ENCODE measurements around the gene ZNF33A. TPM values are rescaled to one million over a fixed set of nuclear protein-coding genes. Genes with fewer than 3 reads are reported as not detected.
"Not testable (repeated sequence)": the region's sequence is repeated elsewhere in the genome, so short reads cannot be mapped to it uniquely, and the experiment has no call there.

The ZNF33A gene
- total RNA-seq, 3 donors from 2014 or later, result 10.4 to 14.3 (median 12.2) TPM

- Mint-ChIP-seq H3K4me3 (no peak overlapping the region), H3K9me3 (peaks cover 8% of the 10 kb centered on the region), H3K4me1 (ENCODE audit: low read depth) (peaks cover 2% of the 10 kb centered on the region), H3K36me3 (ENCODE audit: insufficient read depth) (peaks cover 4% of the 10 kb centered on the region), H3K27me3 (ENCODE audit: low read depth) (peaks cover 3% of the 10 kb centered on the region)
- DNase-seq (no peak), ATAC-seq (no peak)
Observed at GRCh38 chr10:38072552-38072951, 62.1 kb downstream of the ZNF33A start.

- H3K4me3 Mint-ChIP-seq, result no peak overlapping the region
Observed at GRCh38 chr10:38076687-38077086, 66.2 kb downstream of the ZNF33A start.

GRCh38 chr10:38093318-38093717 lies 82.8 kb downstream of the ZNF33A start:
- not testable (repeated sequence) for H3K27me3 Mint-ChIP-seq (ENCODE audit: low read depth); H3K9me3 Mint-ChIP-seq; DNase-seq; ATAC-seq
- peaks cover 24% of the 10 kb centered on the region for H3K36me3 Mint-ChIP-seq (ENCODE audit: insufficient read depth)
- H3K4me3 Mint-ChIP-seq, result peak overlapping the region; percentile 89
- peaks cover 30% of the 10 kb centered on the region for H3K4me1 Mint-ChIP-seq (ENCODE audit: low read depth)

More at GRCh38 chr10:38076687-38077086, 66.2 kb downstream of the ZNF33A start:
- Mint-ChIP-seq H3K36me3 (ENCODE audit: insufficient read depth) (peaks cover 4% of the 10 kb centered on the region), H3K4me1 (ENCODE audit: low read depth) (no peaks in the 10 kb centered on the region), H3K9me3 (peaks cover 8% of the 10 kb centered on the region), H3K27me3 (ENCODE audit: low read depth) (peaks cover 12% of the 10 kb centered on the region)
- no peak for ATAC-seq
- no peak for DNase-seq

GRCh38 chr10:38093816-38094157 lies 83.3 kb downstream of the ZNF33A start:
- peak overlapping the region; percentile 89 for H3K4me3 Mint-ChIP-seq

GRCh38 chr10:38094158-38094926 lies 83.9 kb downstream of the ZNF33A start, which contains the start of gene ZNF37A:
TSS of gene ZNF37A (plus strand) at chr10:38094337. CDS start at chr10:38096618, 2,281 bp downstream.
- peaks cover 34% of the 10 kb centered on the region for H3K36me3 Mint-ChIP-seq (ENCODE audit: insufficient read depth)

More at GRCh38 chr10:38093816-38094157, 83.3 kb downstream of the ZNF33A start:
- peaks cover 29% of the 10 kb centered on the region for H3K36me3 Mint-ChIP-seq (ENCODE audit: insufficient read depth)
- H3K9me3 Mint-ChIP-seq, result peaks cover 4% of the 10 kb centered on the region
- DNase-seq, result no peak
- ATAC-seq, result peak in 1 of 2 donors; percentile 0
- H3K4me1 Mint-ChIP-seq (ENCODE audit: low read depth), result peaks cover 30% of the 10 kb centered on the region
- H3K27me3 Mint-ChIP-seq (ENCODE audit: low read depth), result no peaks in the 10 kb centered on the region

GRCh38 chr10:38094927-38095574 lies 84.6 kb downstream of the ZNF33A start:
- Mint-ChIP-seq H3K4me3 (peak overlapping the region; percentile 89), H3K4me1 (ENCODE audit: low read depth) (peaks cover 32% of the 10 kb centered on the region), H3K36me3 (ENCODE audit: insufficient read depth) (peaks cover 41% of the 10 kb centered on the region), H3K9me3 (peaks cover 14% of the 10 kb centered on the region), H3K27me3 (ENCODE audit: low read depth) (no peaks in the 10 kb centered on the region)
- ATAC-seq (no peak), DNase-seq (no peak)

More at GRCh38 chr10:38094158-38094926, 83.9 kb downstream of the ZNF33A start, which contains the start of gene ZNF37A:
- peak; percentile 97 to 98 for ATAC-seq
- Mint-ChIP-seq H3K9me3 (peaks cover 9% of the 10 kb centered on the region), H3K27me3 (ENCODE audit: low read depth) (no peaks in the 10 kb centered on the region), H3K4me1 (ENCODE audit: low read depth) (peaks cover 32% of the 10 kb centered on the region), H3K4me3 (peak within 1 kb of the TSS; percentile 89)
- DNase-seq, result peak; percentile 84

GRCh38 chr10:38102880-38103279 lies 92.4 kb downstream of the ZNF33A start:
- Mint-ChIP-seq H3K4me3 (no peak overlapping the region), H3K27me3 (ENCODE audit: low read depth) (no peaks in the 10 kb centered on the region), H3K9me3 (peaks cover 57% of the 10 kb centered on the region), H3K36me3 (ENCODE audit: insufficient read depth) (peaks cover 92% of the 10 kb centered on the region), H3K4me1 (ENCODE audit: low read depth) (peaks cover 7% of the 10 kb centered on the region)
- no peak for DNase-seq
- no peak for ATAC-seq

- peaks cover 3% of the 10 kb centered on the region for H3K4me1 Mint-ChIP-seq (ENCODE audit: low read depth)
- no peaks in the 10 kb centered on the region for H3K27me3 Mint-ChIP-seq (ENCODE audit: low read depth)
- no peak overlapping the region for H3K4me3 Mint-ChIP-seq
- no peak for DNase-seq
- ATAC-seq, result no peak
- peaks cover 92% of the 10 kb centered on the region for H3K36me3 Mint-ChIP-seq (ENCODE audit: insufficient read depth)
- H3K9me3 Mint-ChIP-seq, result peaks cover 64% of the 10 kb centered on the region
Observed at GRCh38 chr10:38103756-38104155, 93.3 kb downstream of the ZNF33A start.

GRCh38 chr10:38112159-38112558 lies 101.7 kb downstream of the ZNF33A start:
- DNase-seq (no peak), ATAC-seq (no peak)
- Mint-ChIP-seq H3K36me3 (ENCODE audit: insufficient read depth) (peaks cover 61% of the 10 kb centered on the region), H3K27me3 (ENCODE audit: low read depth) (no peaks in the 10 kb centered on the region), H3K4me3 (no peak overlapping the region), H3K9me3 (peaks cover 68% of the 10 kb centered on the region), H3K4me1 (ENCODE audit: low read depth) (no peaks in the 10 kb centered on the region)

Other genes starting within 250 kb of the ZNF33A start
- gene ZNF248, start 153.1 kb upstream of the ZNF33A start, total RNA-seq, result 1 to 10 TPM; 2.6 to 3.6 (median 3.2) TPM
- gene ZNF25, start 34.0 kb upstream of the ZNF33A start, total RNA-seq, result 1 to 10 TPM; 2.9 to 3.5 (median 3.1) TPM
- gene ZNF37A, start 83.7 kb downstream of the ZNF33A start, total RNA-seq, result 10 to 100 TPM; 18.0 to 23.7 (median 19.9) TPM

Data from activated T-cell treated with anti-CD3 and anti-CD28 coated beads, Interleukin-2, amount 50 U/mL, for 4 hours (primary cell).